HG03378 (cell line): Measurements from ENCODE around the gene ITPR2.
A peak's percentile ranks its signal among the peaks of the same experiment; 100 is the strongest.

Source experiments
- ATAC-seq: cut with Tn5 transposase; IDR thresholded peaks from one replicate; pipeline ENCODE4 v1.9.1; 2021; ENCODE audit warnings: mild to moderate bottlenecking, moderate library complexity; ENCODE audit not compliant: unreplicated experiment

The ITPR2 gene

DNA sequence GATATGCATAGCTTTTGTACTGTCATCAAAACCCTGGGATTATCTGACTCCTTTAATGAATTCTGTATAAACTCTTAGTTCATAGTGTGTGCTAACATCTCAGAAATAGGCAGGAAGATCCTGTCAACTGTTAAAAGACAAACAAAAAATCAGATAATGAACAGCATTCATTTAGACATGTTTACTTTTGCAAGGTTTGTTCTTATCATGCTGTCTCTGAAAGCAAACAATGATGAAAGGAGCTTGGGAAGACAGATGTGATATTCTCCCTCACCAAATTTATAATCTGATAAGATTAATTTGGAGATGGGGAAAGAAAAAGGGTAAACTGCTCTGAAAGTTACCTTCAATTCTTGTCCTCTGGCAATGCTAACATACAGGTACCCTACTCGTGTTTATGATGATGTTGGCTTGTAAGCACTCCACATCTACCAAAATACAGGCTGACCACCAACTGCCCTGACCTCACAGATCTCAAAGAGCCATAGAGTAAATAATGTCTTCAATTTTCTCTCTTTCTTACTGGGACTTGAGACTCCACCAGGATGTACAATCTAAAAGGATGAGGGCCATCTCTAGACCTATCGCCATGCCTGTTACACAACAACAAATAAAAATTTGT lies 403.8 kb downstream of the ITPR2 start:
- ATAC-seq, result no peak

DNA sequence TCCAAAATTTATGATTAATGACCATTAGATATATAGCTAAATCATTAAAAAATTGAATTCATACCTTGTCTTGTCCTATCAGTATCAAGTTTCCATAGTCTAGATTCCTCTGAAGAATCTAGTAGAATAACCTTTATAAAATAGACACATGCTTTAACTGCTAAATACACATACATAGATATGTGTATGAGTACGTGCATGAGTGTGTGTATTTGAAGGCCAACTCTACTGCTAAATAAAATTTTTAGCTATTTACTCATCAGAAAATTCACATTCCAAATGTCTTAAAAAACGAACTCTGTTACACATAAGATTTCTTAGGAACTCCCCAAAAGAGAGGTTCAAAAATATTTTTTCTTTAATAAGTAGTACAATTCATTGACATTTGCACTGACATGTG lies 404.6 kb downstream of the ITPR2 start:
- no peak for ATAC-seq

DNA sequence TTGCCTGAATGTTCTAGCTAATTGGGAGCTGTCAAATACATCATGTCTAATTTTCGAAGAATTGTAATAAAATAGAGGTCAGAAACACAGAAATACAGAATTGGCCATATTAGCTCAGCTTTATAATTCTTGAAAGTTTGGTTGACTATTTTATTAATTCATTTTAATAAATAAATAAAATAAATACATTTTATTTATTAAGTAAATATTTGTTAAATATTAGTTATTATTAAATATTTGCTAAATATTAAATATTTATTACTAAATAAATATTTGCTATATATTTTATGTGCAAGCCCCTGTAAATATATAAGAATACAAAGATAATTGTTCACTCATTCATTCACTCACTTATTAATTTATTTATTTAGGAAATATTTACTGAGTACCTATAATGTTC lies 406.3 kb downstream of the ITPR2 start:
- ATAC-seq, result no peak

DNA sequence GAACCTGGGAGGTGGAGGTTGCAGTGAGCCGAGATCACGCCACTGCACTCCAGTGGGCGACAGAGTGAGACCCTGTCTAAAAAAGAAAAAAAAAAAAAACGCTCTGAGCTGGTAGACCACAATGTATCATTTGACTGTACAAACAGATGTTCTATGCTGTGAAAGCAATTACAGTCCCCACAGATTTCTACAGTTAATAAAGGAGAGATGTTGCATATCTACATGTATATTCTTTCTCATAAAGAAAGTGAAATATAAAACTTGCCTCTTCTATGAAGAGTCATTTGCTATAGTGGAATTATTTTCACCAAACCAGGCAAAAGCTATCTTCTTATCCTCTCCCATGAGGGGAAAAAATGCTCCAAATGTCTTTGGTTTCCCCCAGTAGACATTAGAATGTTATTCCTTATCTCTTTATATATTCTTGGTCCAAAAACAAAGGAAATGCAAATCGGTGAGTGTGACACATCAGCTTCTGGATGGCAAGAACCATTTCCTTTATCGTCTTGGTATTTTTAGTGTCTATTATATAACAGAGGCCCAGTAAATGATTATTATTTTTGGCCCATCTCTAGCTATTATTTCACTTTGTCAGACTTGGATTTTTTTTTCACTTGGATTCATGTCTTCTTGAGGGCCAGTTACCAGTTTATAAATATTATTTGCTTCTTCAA lies 407.3 kb downstream of the ITPR2 start:
- peak; percentile 78 for ATAC-seq

- ATAC-seq, result no peak
Observed at GRCh38 chr12:26422839-26423398, 410.1 kb downstream of the ITPR2 start.

- no peak for ATAC-seq
Observed at GRCh38 chr12:26416550-26416949, 416.4 kb downstream of the ITPR2 start.

- ATAC-seq, result no peak
Observed at GRCh38 chr12:26410689-26411088, 422.3 kb downstream of the ITPR2 start.

DNA sequence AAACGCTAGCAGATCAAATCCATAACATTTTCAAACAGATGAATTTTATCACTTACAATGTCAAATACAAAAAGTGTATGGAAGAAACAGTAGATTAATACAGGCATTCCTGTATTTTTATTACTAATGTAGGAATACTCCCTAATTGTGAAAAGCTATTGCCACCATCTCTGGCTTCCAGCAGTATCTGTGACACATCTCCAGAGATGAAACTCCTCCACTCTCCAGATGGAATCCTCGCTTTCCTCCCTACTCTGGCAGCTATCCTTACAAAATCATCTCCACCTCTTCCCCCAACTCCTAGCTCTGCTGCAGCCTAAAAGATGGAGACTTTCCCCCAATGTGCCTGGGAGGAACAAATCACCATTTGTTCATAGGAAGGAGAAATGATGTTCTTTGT lies 426.2 kb downstream of the ITPR2 start:
- ATAC-seq, result no peak

DNA sequence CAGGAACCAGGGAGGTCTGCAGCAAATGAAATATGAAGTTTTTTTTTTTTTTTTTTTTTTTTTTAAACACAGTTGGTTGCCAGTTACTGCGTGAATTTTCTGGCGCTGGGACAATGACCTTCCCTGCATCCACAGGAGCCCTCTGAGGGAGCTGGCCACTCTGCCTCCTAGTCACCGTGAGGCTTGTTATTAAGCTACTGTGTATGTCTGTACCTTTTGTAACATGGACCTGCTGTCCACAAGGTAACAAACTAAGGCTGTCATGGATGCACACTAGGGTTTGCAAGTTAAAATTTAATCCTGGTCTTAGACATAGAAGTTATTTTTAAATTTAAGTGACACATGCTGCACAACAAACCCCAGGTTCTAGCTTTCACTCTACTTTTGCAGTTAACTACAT lies 426.6 kb downstream of the ITPR2 start:
- ATAC-seq, result no peak

DNA sequence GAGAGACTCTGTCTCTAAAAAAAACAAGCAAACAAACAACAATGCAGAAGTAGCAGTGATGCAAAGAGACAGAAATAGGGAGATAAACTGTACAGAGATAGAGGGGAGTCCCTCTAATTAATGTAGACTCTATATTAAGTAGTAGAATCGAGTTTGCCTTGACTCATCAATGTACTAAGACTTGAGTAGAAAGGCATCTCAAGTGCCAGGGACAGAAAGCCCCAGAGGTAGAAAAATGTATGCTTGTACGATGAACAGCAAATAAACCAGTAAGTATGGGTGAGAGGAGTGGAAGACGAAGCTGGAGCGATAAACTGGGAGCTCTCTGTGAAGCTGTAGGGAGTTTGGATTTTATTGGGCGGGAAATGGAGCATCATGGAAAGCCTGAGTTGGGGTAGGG lies 429.4 kb downstream of the ITPR2 start:
- ATAC-seq, result no peak

GRCh38 chr12:26402648-26403047 lies 430.3 kb downstream of the ITPR2 start:
- ATAC-seq, result no peak

DNA sequence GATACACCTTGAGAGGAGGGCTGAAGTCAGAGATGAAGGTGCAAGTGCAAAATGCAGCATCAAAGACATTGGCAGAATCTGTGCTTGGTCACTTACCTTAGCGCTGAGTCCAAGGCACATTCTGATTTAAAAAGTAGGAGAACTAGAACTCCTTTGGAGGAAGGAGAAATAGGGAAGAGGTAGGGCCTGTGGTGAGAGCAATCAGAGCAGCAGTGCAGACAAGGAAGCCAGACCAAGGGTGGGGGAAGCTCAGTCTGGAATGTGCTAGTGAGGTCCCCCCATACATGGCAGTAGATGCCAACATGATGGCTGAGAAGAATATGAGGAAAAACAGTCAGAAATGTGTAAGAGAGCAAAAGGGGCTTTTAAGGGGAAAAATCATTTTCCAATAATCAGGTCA lies 431.1 kb downstream of the ITPR2 start:
- no peak for ATAC-seq

GRCh38 chr12:26400627-26401026 lies 432.4 kb downstream of the ITPR2 start:
- ATAC-seq, result no peak

DNA sequence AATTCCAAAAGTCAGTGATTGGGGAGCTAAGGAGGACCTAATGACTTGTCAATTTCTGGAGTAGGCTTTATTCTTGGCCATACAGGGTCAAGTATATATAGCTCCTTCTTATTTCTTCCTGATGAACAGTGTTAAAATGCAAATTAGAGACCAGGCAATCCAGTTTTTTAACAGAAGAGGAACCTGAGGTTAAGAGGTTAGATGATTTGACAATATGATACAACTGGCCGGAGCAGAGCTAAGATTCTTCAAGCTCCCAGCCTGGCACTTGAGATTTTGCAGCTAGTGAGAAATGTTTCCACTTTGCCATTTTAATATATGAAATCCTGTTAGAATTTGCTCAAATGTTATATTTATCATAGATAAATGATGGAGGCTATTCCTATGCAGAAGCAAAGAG lies 433.6 kb downstream of the ITPR2 start:
- ATAC-seq, result no peak

DNA sequence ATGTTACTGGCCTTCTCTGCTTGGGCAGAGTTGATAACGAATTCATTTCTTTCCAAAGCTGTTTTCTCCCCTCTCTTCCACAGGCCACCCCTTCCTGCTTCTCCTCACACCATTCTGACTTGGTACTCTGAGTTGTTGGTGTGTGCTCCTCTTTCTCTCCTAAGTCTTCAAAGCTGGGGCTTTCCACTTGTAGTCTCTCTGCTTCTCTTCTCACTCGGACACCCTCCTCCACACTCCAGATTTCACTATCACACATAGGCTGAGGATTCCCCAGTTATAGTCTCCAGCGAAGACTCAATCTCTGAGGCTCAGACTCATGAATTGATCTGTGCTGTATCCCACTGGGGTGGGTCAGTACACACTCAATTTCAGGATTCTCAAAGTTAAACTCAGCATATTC lies 436.6 kb downstream of the ITPR2 start:
- peak; percentile 74 for ATAC-seq

DNA sequence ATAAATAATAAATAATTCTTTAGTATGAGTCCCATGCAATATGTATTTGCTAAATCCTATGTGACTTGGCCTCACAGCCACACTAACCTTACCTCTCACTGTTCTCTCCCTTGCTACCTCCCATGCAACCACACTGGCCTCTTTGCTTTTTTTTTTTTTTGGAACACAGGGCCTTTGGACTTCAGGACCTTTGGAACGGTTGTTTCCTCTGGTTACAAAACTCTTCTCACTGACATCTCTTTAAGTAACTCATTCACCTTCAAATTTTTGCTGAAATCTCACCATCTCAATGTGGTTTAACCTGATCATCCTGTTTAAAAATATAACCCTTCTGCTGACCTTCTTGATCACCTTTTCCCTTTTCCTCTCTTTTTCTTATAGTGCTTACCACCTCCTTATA lies 443.7 kb downstream of the ITPR2 start:
- ATAC-seq, result no peak

DNA sequence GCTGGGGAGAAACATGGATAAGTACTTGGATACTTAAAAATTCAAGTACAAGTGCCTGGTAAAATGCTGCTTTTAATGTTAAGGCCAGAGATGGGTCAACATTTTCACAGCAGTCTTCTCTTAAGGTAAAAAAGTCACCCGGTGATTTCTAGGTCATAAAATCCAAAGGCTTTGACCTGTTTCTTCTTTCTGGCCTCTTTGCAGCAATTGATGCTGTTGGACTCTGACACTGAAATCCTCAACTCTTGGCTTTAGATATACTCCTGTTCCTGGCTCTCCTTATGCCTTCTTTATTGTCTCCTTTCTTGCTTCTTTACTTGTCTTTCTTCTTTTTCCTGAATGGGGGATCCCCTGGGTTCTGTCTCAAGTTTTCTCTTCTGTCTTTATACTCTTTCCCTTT lies 448.5 kb downstream of the ITPR2 start:
- no peak for ATAC-seq

DNA sequence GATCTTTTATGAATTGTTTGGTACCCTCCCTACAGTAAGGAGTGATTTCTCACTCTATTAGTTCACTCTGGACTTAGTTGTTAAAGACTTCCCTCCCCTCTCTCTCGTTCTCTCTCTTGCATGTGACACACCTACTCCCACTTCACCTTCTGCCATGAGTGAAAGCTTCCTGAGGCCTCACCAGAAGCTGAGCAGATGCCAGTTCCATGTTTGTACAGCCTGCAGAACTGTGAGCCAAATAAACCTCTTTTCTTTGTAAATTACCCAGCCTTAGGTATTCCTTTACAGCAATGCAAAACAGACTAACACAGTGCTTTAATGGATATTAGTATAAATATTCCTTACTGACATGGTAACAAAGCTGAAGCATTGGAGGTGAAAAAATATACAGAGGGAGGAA lies 450.0 kb downstream of the ITPR2 start:
- no peak for ATAC-seq

- ATAC-seq, result no peak
Observed at GRCh38 chr12:26380897-26381296, 452.1 kb downstream of the ITPR2 start.

GRCh38 chr12:26379777-26380467 lies 453.1 kb downstream of the ITPR2 start:
- ATAC-seq, result no peak

- ATAC-seq, result no peak
Observed at GRCh38 chr12:26378711-26379110, 454.3 kb downstream of the ITPR2 start.
